ENCODE data around the gene MYO9B. TPM values are rescaled to one million over a fixed set of nuclear protein-coding genes. Genes with fewer than 3 reads are reported as not detected.

Gene MYO9B, protein sequence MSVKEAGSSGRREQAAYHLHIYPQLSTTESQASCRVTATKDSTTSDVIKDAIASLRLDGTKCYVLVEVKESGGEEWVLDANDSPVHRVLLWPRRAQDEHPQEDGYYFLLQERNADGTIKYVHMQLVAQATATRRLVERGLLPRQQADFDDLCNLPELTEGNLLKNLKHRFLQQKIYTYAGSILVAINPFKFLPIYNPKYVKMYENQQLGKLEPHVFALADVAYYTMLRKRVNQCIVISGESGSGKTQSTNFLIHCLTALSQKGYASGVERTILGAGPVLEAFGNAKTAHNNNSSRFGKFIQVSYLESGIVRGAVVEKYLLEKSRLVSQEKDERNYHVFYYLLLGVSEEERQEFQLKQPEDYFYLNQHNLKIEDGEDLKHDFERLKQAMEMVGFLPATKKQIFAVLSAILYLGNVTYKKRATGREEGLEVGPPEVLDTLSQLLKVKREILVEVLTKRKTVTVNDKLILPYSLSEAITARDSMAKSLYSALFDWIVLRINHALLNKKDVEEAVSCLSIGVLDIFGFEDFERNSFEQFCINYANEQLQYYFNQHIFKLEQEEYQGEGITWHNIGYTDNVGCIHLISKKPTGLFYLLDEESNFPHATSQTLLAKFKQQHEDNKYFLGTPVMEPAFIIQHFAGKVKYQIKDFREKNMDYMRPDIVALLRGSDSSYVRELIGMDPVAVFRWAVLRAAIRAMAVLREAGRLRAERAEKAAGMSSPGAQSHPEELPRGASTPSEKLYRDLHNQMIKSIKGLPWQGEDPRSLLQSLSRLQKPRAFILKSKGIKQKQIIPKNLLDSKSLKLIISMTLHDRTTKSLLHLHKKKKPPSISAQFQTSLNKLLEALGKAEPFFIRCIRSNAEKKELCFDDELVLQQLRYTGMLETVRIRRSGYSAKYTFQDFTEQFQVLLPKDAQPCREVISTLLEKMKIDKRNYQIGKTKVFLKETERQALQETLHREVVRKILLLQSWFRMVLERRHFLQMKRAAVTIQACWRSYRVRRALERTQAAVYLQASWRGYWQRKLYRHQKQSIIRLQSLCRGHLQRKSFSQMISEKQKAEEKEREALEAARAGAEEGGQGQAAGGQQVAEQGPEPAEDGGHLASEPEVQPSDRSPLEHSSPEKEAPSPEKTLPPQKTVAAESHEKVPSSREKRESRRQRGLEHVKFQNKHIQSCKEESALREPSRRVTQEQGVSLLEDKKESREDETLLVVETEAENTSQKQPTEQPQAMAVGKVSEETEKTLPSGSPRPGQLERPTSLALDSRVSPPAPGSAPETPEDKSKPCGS (N-terminal part only)
- 32.4 TPM for total RNA-seq
- long read RNA-seq, partial matches to known transcripts, result 12 of 26 reads
- long read RNA-seq, other reads (novel, unspliced or antisense), result 14 of 26 reads

DNA sequence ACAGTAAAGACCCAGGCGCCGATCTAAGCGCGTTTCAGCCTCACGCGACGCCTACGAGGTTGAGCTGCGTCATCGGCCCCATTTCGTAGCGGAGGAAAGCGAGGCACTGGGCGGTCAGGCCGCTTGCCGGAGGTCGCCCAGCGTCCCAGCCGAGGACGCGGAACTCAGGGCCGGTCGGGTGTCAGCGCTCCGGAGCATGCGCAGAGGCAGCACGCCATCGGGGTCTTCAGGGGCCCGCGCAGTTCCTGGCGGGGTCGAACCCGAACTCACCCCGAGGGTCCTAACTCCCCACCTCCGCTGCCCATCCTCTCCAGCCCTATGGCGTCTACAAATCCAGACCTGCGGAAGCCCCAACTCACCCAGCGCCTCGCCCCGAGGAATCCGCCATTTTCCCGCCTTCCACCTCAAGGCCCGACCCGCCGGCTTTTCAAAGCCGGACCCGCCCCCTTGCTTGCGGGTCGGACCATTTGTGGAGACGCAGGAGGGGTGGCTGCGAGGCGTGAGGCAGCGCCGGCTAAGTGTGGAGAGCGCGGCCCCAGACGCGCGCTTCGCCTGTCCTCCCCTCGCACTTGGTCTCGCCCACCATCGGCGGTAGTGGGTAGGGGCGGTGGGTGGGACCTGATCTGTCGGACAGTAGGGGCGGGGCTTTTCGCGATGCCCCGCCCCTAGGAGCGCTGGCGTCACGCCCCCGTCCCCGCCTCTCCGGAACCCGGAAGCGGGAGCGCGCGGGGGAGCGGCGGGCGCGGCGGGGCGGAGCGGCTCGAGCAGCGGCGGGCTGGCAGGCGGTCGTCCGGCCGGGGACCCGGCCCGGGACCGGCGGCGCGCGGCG lies at the start of gene MYO9B, which contains the start of gene HAUS8:
TSS of gene MYO9B (plus strand) at position 743 of the 829 bp plus-strand sequence. CDS start 25,941 bp downstream, outside the sequence.
TSS of gene HAUS8 (minus strand) at position 418 of the 829 bp plus-strand sequence. CDS start at position 388, 30 bp downstream.
- intact Hi-C loops (cut with DNase I), result loop anchor here (5.0 kb wide), 1 partner anchor 62 kb away; no protein-coding TSS in a partner anchor
- DNase-seq (peak; percentile 99), ATAC-seq (ENCODE audit: poor library complexity) (peak; percentile 93)

DNA sequence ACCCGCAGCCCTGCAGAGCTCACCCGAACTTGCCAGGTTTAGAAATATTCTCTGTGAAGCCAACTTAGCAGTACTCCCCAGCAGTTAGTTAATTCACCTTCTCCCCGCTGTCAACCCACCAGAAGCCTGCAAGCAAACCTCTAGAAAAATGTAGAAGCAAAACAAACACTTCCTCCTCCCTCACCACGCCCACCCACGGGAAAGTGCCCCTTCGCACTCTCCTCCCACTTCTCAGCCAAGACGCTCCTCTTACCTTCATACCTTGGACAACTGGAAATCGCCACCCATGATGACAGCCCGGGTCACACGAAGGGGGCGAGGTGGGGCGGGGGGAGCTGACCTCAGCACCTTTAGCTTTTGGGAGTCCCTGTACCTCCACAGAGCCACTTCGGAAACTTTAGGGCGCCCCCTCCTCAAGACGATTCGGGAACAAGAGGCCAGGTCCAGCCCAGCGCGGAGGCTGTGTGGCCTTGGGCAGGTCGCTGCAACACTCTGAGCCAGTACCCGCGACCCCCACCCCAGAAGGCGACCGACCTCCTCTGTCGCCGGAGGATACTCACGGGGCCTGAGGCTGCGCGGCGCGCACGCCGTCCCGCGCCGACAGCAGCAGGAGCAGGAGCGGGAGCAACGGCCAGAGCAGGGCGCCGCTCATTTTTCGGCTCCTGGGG lies 49.5 kb upstream of the MYO9B start:
- DNase-seq (no peak), ATAC-seq (ENCODE audit: poor library complexity) (no peak)
- intact Hi-C loops (cut with DNase I), result no loop called here

DNA sequence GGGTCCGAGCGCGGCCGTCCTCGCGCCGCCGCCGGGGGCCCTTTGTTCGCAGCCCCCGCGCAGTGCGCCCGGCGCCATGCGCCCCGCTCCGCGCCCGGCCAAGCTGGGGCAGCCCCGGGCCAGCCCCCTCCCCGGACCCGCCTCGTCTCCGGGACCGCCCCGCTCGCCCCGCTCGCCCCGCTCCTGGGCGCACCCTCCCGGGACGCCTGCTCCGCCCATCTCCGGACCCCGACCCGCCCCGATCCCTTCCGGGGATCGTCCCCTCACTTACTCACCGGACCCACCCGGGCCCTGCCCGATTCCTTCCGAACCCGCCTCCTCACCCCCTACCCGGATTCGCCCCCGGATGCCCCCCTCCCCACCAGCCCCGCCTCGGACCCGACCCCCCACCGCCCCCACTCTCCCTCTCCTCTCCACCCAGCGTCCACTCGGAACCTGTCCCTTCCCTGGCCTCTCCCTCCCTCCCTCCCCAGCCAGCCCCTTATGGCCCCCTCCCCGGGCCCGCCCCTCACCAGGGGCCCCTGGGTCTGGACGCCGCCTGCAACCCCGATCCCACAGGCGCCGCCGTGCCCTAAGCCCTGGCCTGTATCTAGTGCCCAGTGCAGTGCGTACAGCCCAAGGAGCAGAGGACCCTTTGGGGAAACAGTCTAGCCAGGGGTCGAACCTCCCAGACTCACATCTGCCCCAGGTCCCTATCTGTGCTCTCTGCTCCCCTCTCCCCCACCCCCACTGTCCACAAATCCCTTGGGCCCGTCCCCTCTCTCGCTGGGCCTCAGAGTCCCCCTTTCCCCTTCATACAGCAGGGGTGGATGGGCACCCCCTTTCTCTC lies 48.7 kb upstream of the MYO9B start, which contains the start of gene CPAMD8:
TSS of gene CPAMD8 (minus strand) at position 105 of the 829 bp plus-strand sequence. CDS start 168 bp downstream, outside the sequence.
- DNase-seq (no peak), ATAC-seq (ENCODE audit: poor library complexity) (no peak)
- intact Hi-C loops (cut with DNase I), result no loop called here

DNA sequence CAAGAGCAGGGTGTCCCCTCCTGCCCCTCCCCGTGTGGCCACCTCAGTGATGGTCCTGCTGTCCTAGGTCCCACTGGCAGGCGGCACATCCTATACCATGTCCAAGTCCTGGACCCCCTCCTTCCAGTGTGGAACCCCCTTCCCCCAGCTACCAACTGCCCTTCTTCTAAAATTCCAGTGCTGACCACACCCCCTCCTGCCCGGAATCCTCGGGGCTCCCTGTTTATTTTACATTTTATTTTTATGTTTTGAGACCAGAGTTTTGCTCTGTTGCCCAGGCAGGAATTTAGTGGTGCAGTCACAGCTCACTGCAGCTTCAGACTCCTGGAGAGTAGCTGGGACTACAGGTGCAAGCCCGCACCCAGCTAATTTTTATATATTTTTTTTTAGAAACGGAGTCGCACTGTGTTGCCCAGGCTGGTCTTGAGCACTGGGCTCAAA lies 48.0 kb upstream of the MYO9B start:
- ATAC-seq (ENCODE audit: poor library complexity) (no peak), DNase-seq (no peak)
- intact Hi-C loops (cut with DNase I), result no loop called here

DNA sequence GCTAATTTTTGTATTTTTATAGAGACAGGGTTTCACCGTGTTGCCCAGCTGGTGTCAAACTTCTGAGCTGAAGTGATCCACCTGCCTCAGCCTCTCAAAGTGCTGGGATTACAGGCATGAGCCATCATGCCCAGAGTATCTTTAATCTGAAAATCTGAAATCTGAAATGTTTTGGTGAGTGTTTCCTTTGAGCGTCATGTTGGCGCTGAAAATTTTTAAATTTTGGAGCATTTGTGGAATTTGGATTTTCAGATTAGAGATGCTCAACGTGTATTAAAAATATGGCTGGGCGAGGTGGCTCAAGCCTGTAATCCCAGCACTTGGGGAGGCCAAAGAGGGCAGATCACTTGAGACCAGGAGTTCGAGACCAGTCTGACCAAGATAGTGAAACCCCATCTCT lies 43.8 kb upstream of the MYO9B start:
- intact Hi-C loops (cut with DNase I), result no loop called here
- DNase-seq (no peak), ATAC-seq (ENCODE audit: poor library complexity) (no peak)

DNA sequence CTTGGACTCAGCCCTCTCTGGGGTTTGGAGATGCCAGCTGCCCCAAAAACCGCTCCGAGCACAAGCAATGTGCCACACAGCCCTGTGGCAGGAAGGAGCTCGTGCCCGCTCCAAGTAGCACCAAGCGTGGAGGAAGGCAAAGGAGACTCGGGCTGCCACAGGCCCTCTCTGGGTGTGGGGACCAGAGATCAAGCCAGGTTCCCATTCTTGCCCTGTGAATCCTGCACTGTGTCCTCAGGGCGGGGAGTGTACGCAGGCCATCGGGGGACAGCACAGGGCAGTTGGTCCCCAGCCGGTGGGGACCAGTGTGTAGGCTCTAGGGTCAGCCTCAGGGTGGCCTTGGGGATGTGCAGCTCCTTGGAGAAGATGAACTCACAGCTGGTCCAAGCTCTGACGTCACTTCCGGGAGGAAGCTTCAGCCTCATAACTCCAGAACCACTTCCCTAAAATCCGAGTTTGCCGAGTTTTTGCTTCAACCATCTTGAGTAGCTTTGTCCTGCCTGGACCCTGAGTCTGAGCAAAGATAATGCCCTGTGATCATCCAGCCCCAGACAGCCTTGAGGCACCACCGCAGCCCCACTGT lies 39.6 kb upstream of the MYO9B start:
- intact Hi-C loops (cut with DNase I), result no loop called here
- DNase-seq (peak; percentile 55), ATAC-seq (ENCODE audit: poor library complexity) (no peak)

DNA sequence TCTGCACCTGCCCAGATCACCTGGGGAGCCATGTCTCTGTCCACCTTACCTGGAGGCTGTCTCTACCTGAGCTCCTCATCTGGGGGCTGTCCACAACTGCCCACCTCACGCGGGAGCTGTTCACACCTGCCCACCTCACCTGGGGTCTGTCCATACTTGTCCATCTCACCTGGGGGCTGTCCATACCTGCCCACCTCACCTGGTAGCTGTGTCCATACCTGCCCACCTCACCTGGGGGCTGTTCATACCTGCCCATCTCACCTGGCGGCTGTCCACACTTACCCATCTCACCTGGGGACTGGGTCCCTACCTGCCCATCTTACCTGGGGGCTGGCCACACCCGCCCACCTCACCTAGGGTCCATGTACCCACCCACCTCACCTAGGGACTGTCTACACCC lies 38.9 kb upstream of the MYO9B start:
- intact Hi-C loops (cut with DNase I), result no loop called here
- DNase-seq (no peak), ATAC-seq (ENCODE audit: poor library complexity) (no peak)

DNA sequence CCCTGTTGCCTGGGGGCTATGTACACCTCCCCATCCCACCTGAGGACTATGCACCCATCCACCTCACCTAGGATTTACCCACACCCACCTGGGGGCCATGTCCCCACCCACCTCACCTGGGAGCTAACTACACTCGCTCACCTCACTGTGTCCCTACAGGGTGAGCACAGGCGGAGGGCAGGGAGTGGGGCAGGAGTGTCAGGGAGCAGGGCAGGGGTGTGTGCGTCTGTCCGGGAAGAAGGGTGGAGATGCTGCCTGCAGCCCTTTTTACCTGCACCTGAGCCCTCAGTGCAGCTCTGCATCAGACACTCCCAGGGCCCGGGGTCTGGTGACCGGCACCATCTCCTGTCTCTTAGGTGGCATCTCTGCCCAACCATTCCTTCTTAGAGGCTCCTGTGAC lies 38.4 kb upstream of the MYO9B start:
- intact Hi-C loops (cut with DNase I), result no loop called here
- no peak for DNase-seq
- ATAC-seq (ENCODE audit: poor library complexity), result no peak

DNA sequence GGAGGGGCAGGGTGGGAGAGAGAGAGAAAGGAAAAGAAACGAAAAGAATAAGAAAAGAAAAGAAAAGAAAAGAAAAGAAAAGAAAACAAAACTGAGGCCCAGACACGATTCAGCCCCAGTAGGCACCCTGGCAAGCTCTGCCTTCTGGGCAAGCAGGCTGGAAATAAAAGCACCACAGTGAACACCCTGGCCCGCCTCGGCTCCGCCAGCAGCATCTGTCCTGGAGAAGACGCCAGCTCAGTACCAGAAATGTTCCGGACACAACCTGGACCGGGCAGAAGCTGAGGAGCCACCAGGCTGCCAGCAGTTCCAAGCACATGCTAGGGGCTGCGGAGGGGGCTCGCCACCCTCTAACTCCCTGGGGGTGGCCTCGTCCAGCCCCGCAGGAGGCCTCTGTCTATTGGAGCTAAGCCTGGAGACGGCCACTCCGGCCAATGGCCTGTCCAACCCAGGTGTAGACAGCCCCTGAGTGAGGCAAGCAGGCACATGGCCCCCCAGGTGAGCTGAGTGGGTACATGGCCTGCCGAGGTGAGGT lies 37.5 kb upstream of the MYO9B start:
- DNase-seq (no peak), ATAC-seq (ENCODE audit: poor library complexity) (no peak)
- intact Hi-C loops (cut with DNase I), result no loop called here

DNA sequence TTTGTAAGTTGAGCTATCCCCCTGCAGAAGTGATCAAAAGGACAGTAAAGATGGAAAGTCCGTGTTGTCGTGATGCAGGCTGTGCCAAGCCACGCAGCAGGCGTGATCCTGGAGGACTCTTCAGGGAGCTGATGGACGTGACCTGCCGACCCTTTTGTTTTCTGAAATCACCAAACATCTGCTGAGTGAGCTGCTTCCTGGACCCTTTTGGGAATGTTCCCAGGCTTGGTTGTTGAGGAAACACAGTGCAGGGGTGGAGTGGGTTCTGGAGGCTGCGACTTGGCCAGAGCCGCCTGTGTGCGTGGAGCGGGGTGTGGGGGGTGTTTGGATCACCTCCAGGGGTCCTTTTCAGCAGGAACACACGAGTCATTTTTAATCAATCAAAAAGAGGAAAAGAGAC lies 33.6 kb upstream of the MYO9B start:
- intact Hi-C loops (cut with DNase I), result no loop called here
- DNase-seq (peak; percentile 65), ATAC-seq (ENCODE audit: poor library complexity) (peak; percentile 61)

DNA sequence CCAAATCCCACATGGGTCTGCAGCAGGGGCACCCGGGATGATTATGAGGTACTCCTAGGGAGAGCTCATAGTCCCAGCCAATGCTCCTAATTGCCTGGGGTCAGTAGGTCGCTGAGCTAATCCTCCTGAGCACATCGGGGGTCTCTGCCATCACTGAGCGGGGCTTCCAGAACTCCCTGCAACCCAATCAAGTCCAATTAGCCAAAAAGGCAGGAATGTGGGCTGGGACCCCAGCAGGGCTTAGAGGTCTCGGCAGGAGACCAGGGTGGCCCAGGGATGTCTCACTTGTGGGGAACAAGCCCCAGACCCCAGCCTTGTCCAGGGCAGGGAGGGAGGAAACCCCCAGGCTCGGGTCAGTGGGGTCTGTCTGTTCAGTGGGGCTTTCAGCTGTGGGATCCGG lies 31.8 kb upstream of the MYO9B start:
- intact Hi-C loops (cut with DNase I), result no loop called here
- DNase-seq, result no peak
- ATAC-seq (ENCODE audit: poor library complexity), result no peak

DNA sequence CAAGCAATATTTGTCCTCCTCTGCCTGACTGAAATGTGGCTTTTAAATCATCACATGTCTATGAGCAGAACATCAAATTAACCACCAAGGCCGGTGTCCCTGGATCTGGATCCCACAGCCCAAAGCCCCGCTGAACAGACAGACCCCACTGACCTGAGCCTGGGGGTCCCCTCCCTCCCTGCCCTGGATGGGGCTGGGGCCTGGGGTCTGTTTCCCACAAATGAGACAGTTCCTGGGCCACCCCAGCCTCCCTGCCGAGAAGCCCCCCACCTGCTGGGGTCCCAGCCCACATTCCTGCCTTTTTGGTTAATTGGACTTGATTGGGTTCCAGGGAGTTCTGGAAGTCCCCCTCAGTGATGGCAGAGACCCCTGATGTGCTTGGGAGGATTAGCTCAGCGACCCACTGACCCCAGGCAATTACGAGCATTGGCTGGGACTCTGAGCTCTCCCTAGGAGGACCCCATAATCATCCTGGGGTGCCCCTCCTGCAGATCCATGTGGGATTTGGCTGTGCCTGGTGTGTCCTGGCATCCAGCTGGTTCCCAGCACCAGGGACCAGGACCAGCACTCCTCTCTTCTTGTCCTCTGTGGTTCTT lies 29.6 kb upstream of the MYO9B start:
- DNase-seq (no peak), ATAC-seq (ENCODE audit: poor library complexity) (no peak)
- intact Hi-C loops (cut with DNase I), result no loop called here

DNA sequence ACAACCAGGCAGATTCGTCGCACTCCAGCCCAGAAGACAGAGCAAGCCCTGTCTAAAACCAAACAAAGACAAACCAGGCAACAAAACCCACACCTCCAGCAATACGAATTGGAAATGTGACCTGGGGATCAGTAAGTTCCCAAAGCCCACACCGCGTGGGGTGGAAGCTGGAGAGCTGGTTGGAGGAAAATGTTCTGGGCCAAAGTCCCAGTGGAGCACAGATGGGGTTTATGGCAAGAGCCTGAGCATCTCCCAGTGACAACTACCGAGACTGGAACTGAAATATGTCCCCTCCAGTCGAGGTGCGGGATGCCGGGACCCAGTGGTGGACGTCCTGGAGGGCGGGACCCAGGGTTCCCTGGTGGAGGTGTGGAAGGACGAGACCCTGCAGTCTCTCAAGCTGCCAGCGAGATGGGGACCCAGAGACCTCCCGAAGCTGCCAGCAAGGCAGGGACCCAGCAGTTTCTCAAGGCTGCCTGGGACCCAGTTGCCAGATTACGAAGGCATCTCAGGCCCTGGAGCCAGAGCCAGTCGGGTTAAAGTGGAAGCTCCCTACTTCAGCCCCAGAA lies 26.6 kb upstream of the MYO9B start:
- DNase-seq, result no peak

DNA sequence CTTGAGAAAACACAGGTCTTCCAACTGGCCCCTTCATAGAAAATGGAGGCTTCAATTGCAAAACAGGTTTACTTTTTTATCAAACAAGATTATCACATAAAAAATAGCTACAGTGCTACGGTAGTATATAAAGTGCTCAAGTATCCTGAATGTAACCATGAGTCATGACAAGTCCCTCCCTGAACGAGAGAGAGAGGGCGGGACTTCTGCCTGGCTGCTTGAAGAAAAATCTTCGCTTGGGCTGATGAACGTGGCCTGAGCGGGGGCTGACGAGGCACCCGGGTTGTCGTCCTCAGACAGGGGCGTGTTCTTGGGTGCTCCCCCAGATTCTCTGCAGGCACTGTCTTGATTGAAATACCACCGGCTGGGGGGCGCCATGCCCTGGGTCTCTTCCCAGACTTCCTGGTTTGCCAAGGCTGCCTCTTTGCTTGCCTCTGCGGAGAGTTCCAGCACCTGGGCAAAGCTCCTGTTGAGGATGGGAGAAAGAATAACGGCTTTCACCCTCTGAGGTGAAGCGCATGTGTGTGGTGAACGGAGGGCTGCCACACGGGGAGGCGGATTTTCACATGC lies 25.8 kb upstream of the MYO9B start:
- DNase-seq, result no peak
- no peak for ATAC-seq (ENCODE audit: poor library complexity)
- intact Hi-C loops (cut with DNase I), result no loop called here

More for the DNA sequence above, 26.6 kb upstream of the MYO9B start:
- ATAC-seq (ENCODE audit: poor library complexity), result no peak
- intact Hi-C loops (cut with DNase I), result no loop called here

DNA sequence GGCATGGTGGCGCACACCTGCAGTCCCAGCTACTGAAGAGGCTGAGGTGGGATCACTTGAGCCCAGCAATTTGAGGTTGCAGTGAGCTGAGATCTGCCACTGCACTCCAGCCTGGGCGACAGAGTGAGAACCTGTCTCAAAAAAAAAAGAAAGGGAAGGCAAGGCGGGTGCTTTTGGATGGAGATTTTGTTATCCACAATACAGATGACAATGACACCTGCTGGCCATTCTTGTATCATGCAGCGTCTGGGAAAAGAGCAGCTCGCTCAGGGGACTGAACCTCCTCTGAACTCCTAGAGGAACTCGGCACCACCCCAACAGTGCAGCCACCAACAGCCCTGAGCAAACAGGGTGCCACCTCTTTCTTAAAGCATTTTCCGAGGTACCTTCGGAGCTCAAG lies 23.1 kb upstream of the MYO9B start:
- DNase-seq (no peak), ATAC-seq (ENCODE audit: poor library complexity) (peak; percentile 51)
- intact Hi-C loops (cut with DNase I), result loop anchor here (2.0 kb wide), 1 partner anchor 280 kb away; no protein-coding TSS in a partner anchor

All from Right ventricle myocardium superior (tissue), 1 donor.